Measurements from ENCODE around the gene NEK11. TPM values are rescaled to one million over a fixed set of nuclear protein-coding genes. Genes with fewer than 3 reads are reported as not detected.

NEK11 gene
- polyA plus RNA-seq, 1 of the 3 experiments (the other 2 are of a cell fraction), result 4.7 TPM

DNA sequence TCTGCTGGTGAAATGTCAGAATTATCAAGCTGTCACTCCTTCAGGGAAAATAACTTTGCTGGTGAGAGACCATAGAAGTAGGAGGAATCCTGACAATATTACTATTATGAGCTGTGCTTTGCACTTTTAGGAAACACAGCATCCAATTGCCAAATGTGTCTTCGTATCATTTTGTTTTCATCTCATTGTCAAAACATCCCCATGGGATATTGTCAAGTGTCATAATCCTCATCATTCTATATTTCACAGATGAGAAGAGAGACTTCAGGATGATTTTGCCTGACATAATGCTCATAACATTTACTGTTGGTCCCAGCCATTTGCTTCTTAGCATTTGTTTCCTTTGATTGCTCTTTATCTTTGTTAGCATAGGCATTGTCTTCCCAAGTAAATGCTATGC, 234.4 kb downstream of the NEK11 start:
- no peak overlapping the region for H3K4me2 ChIP-seq
- H3K79me2 ChIP-seq (ENCODE audit: insufficient read depth), result no peaks in the 10 kb centered on the region
- TF ChIP-seq SMC3 (IDR thresholded peaks at IDR 0.05; ENCODE audit: low read depth, low read length) (no peak), MXI1 (IDR thresholded peaks at IDR 0.05; ENCODE audit: low read depth, low read length) (no peak), TEAD4 (IDR thresholded peaks at IDR 0.05; ENCODE audit: borderline replicate concordance, insufficient read depth) (no peak), JUND (IDR thresholded peaks at IDR 0.05) (no peak), RFX5 (IDR thresholded peaks at IDR 0.05; ENCODE audit: low read length) (no peak), GABPA (IDR thresholded peaks at IDR 0.05; ENCODE audit: low read depth) (no peak), NFIC (IDR thresholded peaks at IDR 0.05; ENCODE audit: borderline replicate concordance) (no peak)
- TF ChIP-seq, protein P1, sequence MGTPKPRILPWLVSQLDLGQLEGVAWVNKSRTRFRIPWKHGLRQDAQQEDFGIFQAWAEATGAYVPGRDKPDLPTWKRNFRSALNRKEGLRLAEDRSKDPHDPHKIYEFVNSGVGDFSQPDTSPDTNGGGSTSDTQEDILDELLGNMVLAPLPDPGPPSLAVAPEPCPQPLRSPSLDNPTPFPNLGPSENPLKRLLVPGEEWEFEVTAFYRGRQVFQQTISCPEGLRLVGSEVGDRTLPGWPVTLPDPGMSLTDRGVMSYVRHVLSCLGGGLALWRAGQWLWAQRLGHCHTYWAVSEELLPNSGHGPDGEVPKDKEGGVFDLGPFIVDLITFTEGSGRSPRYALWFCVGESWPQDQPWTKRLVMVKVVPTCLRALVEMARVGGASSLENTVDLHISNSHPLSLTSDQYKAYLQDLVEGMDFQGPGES (IDR thresholded peaks at IDR 0.05; ENCODE audit: low read depth, low read length), result no peak
- TF ChIP-seq, protein P2, sequence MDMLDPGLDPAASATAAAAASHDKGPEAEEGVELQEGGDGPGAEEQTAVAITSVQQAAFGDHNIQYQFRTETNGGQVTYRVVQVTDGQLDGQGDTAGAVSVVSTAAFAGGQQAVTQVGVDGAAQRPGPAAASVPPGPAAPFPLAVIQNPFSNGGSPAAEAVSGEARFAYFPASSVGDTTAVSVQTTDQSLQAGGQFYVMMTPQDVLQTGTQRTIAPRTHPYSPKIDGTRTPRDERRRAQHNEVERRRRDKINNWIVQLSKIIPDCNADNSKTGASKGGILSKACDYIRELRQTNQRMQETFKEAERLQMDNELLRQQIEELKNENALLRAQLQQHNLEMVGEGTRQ (IDR thresholded peaks at IDR 0.05; ENCODE audit: borderline replicate concordance, low read depth, low read length), result no peak
- no peaks in the 10 kb centered on the region for H3F3A ChIP-seq (replicated peaks; ENCODE audit: insufficient read depth)
- CTCF ChIA-PET, result interaction anchor here (1.3 kb wide), 1 partner anchor 12 kb away, joined by 4 read pairs; no protein-coding TSS in a partner anchor
- no peaks in the 10 kb centered on the region for H3K4me1 ChIP-seq (ENCODE audit: control insufficient read depth in 1 of 2, insufficient read depth in 2 of 2, low read depth in 1 of 2, low read length in 1 of 2)
- no peak overlapping the region for H3K9ac ChIP-seq
- WGBS (ENCODE audit: low lambda C conversion rate), result 59% methylated on average over 1 of the region's 1 CpG
- no peak overlapping the region for H2AFZ ChIP-seq (ENCODE audit: low read depth)
- H3K36me3 ChIP-seq (replicated peaks in 1 of 2; ENCODE audit: control insufficient read depth in 1 of 2, insufficient read depth in 2 of 2, low read length in 1 of 2), result no peaks in the 10 kb centered on the region
- no peak for DNase-seq
- H3K27ac ChIP-seq (ENCODE audit: low read depth in 2 of 2, low read length in 1 of 2), result no peak overlapping the region
- H4K20me1 ChIP-seq (ENCODE audit: insufficient read depth), result no peaks in the 10 kb centered on the region
- no peaks in the 10 kb centered on the region for H3K27me3 ChIP-seq (ENCODE audit: insufficient read depth)
- H3K4me3 ChIP-seq (ENCODE audit: low read depth in 2 of 2, low read length in 1 of 2), result no peak overlapping the region
- H3K9me2 ChIP-seq, result no peaks in the 10 kb centered on the region
- POLR2A ChIA-PET, result no interaction called here
- no peaks in the 10 kb centered on the region for H3K9me3 ChIP-seq

DNA sequence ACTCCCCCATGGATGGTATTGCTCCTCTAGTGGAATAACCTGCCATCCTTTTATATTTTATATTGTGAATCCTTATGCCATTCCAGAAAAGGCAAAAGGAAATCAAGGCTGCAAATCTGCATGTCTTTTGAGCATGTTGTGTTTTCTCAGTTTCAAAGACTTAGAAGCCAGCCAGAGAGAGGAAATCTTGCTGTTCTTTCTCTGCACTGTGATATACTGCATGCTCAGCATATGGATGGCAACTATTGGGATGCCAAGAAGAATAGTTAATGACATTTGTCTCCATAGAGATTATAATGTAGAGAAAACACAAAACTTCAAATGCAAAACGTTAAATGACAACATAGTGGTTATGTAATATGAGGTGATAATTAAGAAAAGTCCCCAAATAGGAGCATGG, 248.9 kb downstream of the NEK11 start:
- H3K9me3 ChIP-seq, result no peaks in the 10 kb centered on the region
- WGBS (ENCODE audit: low lambda C conversion rate), result 47% methylated on average over 1 of the region's 1 CpG
- H3K4me1 ChIP-seq (ENCODE audit: control insufficient read depth in 1 of 2, insufficient read depth in 2 of 2, low read depth in 1 of 2, low read length in 1 of 2), result no peaks in the 10 kb centered on the region
- DNase-seq, result no peak
- ChIA-PET CTCF (no interaction called here), POLR2A (no interaction called here)
- H3F3A ChIP-seq (replicated peaks; ENCODE audit: insufficient read depth), result no peaks in the 10 kb centered on the region
- no peak overlapping the region for H3K4me2 ChIP-seq
- H3K79me2 ChIP-seq (ENCODE audit: insufficient read depth), result no peaks in the 10 kb centered on the region
- H3K9ac ChIP-seq, result no peak overlapping the region
- TF ChIP-seq, protein P1 (IDR thresholded peaks at IDR 0.05; ENCODE audit: low read depth, low read length), result no peak
- TF ChIP-seq GABPA (IDR thresholded peaks at IDR 0.05; ENCODE audit: low read depth) (no peak), NRF1 (IDR thresholded peaks at IDR 0.05; ENCODE audit: low read depth, low read length) (no peak), SMC3 (IDR thresholded peaks at IDR 0.05; ENCODE audit: low read depth, low read length) (no peak)
- TF ChIP-seq, protein P2 (IDR thresholded peaks at IDR 0.05; ENCODE audit: borderline replicate concordance, low read depth, low read length), result no peak
- H3K4me3 ChIP-seq (ENCODE audit: low read depth in 2 of 2, low read length in 1 of 2), result no peak overlapping the region
- H3K9me2 ChIP-seq, result no peaks in the 10 kb centered on the region
- no peaks in the 10 kb centered on the region for H3K27me3 ChIP-seq (ENCODE audit: insufficient read depth)
- H3K36me3 ChIP-seq (replicated peaks in 1 of 2; ENCODE audit: control insufficient read depth in 1 of 2, insufficient read depth in 2 of 2, low read length in 1 of 2), result no peaks in the 10 kb centered on the region
- no peak overlapping the region for H2AFZ ChIP-seq (ENCODE audit: low read depth)
- H3K27ac ChIP-seq (ENCODE audit: low read depth in 2 of 2, low read length in 1 of 2), result no peak overlapping the region
- no peaks in the 10 kb centered on the region for H4K20me1 ChIP-seq (ENCODE audit: insufficient read depth)

Measured in SK-N-SH (cell line).